HS-5 (cell line): ENCODE results near the gene SLCO3A1.

Source experiments
- DNase-seq: peaks from one replicate; pipeline ENCODE4 v3.0.0-alpha.2; 2012; ENCODE audit warnings: low read depth

Gene SLCO3A1

GRCh38 chr15:91911844-91912243, 58.3 kb downstream of the SLCO3A1 start:
- DNase-seq: no peak

GRCh38 chr15:91912336-91912735, 58.8 kb downstream of the SLCO3A1 start:
- no peak for DNase-seq

GRCh38 chr15:91913560-91913959, 60.1 kb downstream of the SLCO3A1 start:
- DNase-seq: no peak

GRCh38 chr15:91915576-91915975, 62.1 kb downstream of the SLCO3A1 start:
- DNase-seq: no peak

GRCh38 chr15:91916051-91916450, 62.5 kb downstream of the SLCO3A1 start:
- DNase-seq: no peak

- DNase-seq: no peak
These were observed 64.3 kb downstream of the SLCO3A1 start for GRCh38 chr15:91917686-91918360.

GRCh38 chr15:91919014-91919534, 65.6 kb downstream of the SLCO3A1 start:
- no peak for DNase-seq

GRCh38 chr15:91921188-91921842, 67.8 kb downstream of the SLCO3A1 start:
- DNase-seq: no peak

GRCh38 chr15:91921843-91922198, 68.3 kb downstream of the SLCO3A1 start:
- DNase-seq: no peak

GRCh38 chr15:91922646-91923547, 69.4 kb downstream of the SLCO3A1 start:
- no peak for DNase-seq

- DNase-seq: no peak
These were observed 70.7 kb downstream of the SLCO3A1 start for GRCh38 chr15:91924183-91924582.

- no peak for DNase-seq
These were observed 71.5 kb downstream of the SLCO3A1 start for GRCh38 chr15:91924837-91925495.

GRCh38 chr15:91925794-91926193, 72.3 kb downstream of the SLCO3A1 start:
- no peak for DNase-seq

- no peak for DNase-seq
These were observed 73.4 kb downstream of the SLCO3A1 start for GRCh38 chr15:91926908-91927270.

GRCh38 chr15:91927585-91927984, 74.1 kb downstream of the SLCO3A1 start:
- no peak for DNase-seq

- DNase-seq: no peak
These were observed 75.2 kb downstream of the SLCO3A1 start for GRCh38 chr15:91928675-91929074.

- DNase-seq: no peak
These were observed 76.0 kb downstream of the SLCO3A1 start for GRCh38 chr15:91929509-91929908.

GRCh38 chr15:91930092-91930491, 76.6 kb downstream of the SLCO3A1 start:
- DNase-seq: no peak

GRCh38 chr15:91936182-91936775, 82.8 kb downstream of the SLCO3A1 start:
- no peak for DNase-seq

- DNase-seq: no peak
These were observed 83.4 kb downstream of the SLCO3A1 start for GRCh38 chr15:91936927-91937326.

GRCh38 chr15:91938136-91938535, 84.6 kb downstream of the SLCO3A1 start:
- DNase-seq: no peak

GRCh38 chr15:91939403-91939831, 85.9 kb downstream of the SLCO3A1 start:
- DNase-seq: no peak
